Muscle of back (tissue), 11 donors: Measurements from ENCODE around the gene C15orf61. TPM values are rescaled to one million over a fixed set of nuclear protein-coding genes. Genes with fewer than 3 reads are reported as not detected.

Source experiments
- DNase-seq, 3 donors: peaks; one replicate each; pipeline versions ENCODE4 v3.0.0 to v3.0.0-alpha.2; 2013
- polyA plus RNA-seq, 10 donors: library from polyadenylated mRNA; unstranded; fragments of 120-200 nt; gene quantifications; one replicate each; pipeline ENCODE4 v1.2.1, GENCODE V29; 2013; ENCODE audit not compliant: insufficient read length in 10 of 10

Gene C15orf61
- polyA plus RNA-seq, 10 donors: 6.4 to 8.8 (median 7.6) TPM

DNA sequence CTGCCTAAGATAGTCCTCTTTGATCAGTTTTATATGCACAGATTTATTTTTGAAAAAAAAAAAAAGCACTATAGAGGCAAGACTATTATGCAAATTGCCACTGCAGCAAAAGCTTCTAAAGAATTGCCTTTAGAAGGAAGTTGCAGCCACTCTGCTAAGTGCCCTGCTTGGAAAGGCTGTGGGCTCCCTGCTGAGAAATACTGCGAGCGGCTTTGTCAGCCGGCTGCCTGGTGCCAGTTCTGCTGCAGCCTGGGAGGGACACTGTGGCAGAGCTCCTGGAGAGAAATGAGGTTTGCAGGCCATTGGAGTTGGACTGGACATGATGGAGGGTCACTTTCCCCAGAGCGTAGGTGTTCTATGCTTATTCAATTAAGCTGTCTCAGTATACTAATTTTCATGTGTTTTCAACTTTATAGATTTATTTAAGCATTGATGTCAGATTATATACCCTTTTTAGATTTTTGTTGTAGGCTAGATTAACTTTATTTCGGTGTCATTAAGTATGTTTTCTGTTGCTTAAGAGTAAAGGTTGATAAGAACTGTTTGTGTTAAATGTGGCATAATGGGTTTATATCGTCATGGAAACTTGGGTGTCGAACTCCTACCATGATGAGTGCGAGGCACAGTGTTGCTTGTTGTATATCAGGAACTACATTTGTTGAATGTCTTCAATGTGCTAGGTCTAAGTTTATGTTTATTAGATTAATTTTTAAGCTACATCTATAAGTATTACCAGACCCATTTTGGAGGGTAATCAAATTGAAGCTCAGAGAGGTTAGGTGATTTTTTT, 28.1 kb downstream of the C15orf61 start:
- DNase-seq: peak; percentile 30 to 44 (median 36)

DNA sequence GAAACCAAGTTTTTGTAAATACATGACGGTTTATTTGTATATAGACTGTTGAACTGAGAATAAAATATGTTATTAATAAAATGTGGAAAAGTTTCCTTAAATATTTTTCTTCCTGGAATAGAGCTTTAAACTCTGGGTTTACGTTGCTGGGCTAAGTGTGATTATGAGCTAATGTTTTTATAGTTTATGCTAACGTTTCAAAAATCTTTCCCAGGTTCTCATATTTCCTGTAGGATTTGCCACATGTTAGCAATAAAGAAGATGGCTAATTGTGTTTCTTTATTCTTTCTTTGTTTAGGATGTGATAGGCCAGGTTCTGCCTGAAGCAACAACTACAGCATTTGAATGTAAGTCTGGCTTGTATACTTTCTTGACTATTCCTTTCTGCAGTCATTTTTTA, 28.8 kb downstream of the C15orf61 start:
- DNase-seq: no peak

DNA sequence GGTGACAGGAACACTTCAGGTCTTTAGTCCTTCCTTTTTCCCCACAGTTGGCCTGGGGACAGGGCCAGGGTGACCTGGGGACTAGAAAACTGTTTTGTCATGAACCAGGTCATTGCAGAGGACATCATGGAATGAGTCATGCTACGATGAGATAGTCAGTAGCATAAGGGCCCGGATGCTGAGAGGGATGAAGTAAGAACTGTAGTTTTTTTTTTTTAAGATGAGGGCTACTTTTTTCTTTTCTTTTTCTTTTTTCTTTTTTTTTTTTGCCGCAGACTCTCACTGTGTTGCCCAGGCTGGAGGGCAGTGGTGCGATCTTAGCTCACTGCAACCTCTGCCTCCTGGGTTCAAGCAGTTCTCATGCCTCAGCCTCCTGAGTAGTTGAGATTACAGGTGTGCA, 29.6 kb downstream of the C15orf61 start:
- DNase-seq: no peak

DNA sequence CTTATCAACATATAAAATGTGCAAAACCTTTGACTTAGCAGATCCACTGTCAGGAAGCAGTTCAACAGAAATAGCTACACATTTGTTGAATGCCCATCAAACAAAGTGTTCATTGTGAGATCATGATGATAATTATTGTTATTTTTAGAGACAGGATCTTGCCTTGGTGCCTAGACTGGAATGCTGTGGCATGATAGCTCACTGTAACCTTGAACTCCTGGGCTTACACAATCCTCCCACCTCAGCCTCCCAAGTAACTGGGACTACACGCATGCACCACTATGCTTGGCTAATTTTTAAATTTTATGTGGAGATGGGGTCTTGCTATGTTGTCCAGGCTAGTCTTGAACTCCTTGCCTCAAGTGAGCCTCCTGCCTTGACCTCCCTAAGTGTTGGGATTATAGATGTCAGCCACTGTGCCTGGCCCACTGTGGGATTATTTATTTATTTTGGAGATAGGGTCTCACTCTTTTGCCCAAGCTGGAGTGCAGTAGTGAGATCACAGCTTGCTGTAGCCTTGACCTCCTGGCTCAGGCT, 30.3 kb downstream of the C15orf61 start:
- DNase-seq: no peak

DNA sequence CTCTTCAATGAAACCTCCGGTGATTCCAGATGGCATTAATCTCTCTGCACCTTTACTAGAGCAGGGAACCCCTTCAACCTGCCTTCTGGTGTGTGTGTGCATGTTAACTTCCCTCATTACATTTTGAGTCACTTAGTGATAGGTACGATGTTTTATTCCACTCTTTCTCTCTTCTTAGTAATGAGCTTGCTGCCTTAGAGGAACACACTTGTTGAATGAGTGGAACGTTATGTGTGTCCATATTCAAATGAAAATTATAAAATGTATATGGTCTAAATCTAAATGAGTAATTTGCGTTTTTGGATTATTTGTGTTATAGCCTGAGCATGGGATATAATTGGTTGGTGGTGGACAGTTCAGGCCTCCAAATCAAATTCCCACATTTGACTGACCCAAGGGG, 33.6 kb downstream of the C15orf61 start:
- no peak for DNase-seq

DNA sequence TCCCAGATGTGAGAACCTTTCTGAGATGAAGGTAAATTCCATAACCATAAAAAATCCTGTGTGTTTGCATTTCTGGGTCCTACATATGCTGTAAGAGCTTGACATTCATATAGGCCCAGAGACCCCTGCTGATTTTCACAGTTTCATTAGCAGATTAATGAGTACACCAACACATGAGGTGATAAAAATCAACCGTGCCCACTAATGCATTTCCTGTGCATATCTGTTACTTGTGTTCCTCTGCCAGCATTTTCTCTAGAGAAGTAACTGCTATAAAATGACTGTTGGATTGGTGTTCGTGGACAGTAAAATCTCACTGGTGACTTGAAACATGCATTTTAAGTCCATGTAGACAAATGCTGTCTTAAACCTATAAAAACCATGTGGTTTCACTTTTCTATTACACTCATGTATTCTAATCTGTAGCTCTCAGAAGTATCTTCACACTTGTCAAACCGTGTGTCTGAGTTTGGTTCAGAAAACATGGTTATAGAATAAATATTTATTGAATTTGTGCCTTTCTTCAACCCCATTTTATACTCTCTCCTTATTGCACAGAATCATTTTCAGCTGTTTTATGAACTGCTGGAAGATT, 36.1 kb downstream of the C15orf61 start:
- no peak for DNase-seq

DNA sequence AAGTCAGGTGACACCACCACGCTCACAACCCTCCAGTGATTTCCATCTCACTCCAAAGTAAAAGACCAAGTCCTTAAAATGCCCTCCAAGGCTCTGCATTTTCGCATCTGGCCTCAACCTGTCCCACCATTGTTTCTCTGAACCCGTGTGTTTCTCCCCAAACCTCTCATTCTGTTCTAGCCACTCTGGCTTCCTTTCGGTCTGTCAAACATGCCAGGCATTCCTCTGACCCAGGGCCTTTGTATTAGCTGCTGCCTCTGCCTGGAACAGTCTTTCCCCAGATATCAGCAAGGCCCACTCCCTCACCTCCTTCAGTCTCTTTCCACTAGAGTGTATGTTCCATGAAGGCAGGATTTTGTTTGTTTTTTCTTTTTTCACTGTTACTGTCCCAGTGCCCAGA, 37.6 kb downstream of the C15orf61 start:
- DNase-seq: no peak

DNA sequence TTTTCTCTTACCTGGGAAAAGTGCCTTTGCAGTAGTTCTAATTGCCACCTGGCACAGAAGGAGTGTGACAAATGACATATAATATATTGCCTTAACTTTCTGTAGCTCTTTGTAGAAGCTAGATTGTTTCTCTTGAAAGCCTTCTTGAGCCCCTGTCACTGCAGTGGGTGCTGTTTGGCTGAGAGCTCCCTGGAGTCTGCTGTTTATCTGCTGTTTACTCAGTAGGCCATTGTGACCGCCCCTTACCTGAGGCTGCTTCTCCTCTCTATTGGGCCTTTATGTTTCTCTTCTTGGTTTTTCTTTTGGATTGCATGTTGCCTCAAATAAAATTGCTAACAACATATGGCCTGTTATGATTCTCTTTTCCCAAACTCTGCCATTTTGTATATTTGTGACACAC, 38.2 kb downstream of the C15orf61 start:
- no peak for DNase-seq

DNA sequence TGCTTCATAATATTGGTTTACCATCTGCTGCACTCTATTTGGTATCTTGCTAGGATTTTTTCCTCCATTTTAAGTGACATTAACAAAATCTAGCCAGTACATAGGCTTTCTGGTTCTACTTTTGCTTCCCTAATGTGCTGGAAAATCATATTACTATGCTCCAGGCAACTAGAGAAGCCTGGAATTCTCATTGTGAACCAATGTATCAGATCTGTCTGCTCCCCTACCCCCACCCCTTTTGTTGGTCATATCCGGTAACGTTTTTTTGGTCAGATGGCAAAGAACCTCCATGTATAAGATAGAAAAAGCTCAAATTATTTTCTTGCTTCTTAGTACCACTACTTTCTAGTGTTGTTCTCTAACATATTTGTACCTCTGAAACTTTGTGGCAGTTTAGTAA, 38.6 kb downstream of the C15orf61 start:
- no peak for DNase-seq

DNA sequence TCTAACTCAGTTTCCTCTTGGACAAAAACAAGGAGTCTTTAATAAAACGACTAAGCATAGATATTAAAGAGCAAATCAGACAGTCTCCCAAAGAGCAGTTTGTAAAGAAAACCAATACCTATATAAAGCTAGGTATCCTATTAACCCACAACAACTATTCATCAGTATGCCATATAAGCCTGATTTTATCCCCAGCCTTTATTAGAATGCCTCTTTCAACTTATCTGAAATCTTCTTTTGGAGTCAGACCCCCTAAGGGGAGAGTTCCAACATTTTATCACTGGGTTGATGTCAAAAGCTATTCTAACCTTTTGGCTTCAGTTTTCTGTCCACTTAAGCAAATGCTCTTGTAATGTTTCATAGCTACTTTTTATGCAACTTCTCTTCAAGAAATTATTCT, 39.4 kb downstream of the C15orf61 start:
- DNase-seq: no peak

DNA sequence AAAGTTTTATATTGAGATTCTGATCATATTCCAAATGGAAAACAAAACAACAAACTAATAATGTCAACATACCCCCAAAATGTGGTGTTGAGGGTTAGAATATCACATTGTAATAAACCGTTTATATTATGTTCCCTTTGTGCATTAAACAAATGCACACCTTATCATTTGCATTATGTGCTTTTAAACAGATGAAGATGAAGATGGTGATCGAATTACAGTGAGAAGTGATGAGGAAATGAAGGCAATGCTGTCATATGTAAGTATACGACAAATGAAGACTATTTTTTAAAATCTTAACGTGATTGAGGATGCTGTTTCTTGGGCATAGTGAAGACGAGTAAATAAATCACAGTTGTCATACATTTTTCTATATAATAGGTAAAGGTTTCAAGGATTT, 42.2 kb downstream of the C15orf61 start:
- DNase-seq: no peak

DNA sequence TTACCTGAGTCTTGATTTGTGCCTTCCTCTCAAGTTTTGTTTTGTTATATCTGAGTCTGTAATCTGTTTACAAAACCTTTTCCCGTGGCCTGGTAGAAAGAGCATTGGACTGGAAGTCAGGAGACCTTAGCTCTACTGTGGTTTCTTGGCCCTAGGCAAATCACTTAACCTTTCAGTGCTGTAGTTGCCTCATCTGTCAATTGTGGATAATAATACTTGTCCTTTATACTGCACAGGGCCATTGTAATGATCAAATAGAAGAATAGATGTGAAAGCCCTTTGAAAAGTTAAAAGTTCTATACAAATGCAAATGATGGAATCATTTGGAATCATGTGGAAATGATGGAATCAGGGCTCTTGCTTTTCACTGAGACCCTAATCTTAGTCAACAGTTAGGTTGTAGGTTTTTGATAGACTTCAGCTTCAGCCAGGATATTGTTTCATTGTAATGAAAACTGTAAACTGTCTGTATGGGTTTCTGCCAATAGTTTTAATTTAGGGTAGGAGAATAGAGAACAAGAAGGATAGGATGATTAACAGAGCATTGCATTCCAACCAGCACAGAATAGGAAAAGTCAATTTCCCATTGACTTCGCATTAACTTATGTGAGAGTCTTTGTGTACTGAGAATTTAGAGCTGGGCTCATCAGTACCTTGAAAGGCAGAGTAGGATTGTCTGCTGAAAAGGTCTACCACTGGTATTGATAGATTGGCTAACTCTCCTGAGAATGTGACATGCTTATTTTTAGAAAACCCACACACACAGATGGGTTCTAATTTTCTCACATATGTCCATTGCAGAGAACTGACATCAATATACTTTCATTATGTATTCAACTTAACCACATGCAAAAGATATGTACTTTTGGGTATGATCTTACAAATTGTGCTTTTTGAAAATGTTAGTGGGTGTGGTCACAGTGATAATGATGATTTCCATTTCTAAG, 43.4 kb downstream of the C15orf61 start:
- DNase-seq: no peak

DNA sequence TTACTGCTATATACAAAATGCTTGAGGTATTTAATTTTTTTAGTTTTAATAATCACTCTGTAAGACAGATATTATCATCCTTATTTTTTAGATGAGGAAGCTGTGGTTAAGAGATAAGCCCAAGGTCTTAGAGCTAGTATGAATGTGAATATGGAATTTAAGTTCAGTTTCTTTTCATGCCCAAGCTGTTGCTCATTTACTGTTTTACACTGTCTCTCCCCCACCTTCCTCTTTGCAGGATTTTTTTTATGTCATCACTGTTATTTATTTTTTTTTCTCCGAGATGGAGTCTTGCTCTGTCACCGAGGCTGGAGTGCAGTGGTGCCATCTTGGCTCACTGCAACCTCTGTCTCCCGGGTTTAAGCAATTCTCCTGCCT, 44.0 kb downstream of the C15orf61 start:
- no peak for DNase-seq

DNA sequence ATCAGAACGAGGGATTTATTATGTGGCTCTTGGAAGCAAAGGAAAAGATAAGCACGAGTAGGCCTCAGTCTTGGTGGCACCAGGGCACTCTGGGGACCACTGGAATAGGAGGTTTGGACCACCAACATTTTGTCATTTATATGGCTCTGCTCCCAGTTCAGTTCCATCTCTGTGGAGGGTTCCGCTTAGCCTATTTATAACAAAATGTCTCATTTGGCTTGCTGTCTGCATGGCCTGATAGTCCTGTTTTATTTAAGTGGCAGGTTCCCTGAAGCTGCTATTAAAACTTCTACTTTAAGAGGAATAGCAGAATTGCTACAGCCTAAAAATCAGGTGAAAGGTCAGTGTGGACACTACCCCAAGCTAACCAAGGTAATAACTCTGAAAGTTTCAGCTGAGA, 48.7 kb downstream of the C15orf61 start:
- no peak for DNase-seq

DNA sequence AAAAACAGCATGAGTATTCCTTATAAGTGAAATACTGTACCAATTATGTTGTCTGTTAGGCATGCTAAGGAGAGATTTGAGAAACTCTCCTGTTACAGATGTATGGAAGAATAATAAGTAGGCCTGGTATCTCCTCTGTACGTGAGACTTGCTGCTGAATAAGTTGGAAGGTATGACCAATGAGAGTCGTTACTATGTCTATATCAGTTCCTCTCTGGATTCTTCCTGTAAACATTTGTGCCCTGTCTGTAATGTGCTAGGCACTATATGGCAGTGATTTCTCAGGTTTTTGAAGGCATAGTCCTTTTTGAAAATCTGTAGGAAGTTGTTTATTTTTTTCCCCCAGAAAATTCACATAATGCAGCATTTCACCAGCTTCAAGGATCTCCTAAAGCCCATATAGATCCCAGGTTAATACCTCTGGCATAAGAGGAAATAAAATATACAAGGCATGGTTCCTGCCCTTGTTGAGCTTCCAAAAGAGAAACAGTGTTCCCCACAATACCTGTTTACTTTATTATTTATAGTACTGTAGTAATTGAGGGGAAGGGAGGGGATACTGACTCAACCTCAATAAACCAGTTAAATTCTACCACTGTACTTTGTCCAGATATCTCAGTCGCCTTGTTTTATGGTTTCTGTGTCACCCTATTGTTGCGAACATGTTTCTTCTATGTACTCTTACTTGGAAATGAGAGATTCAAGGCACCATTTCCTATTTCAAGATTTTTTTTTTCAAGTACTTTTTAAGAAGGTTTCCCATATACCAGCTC, 50.1 kb downstream of the C15orf61 start:
- DNase-seq: no peak

DNA sequence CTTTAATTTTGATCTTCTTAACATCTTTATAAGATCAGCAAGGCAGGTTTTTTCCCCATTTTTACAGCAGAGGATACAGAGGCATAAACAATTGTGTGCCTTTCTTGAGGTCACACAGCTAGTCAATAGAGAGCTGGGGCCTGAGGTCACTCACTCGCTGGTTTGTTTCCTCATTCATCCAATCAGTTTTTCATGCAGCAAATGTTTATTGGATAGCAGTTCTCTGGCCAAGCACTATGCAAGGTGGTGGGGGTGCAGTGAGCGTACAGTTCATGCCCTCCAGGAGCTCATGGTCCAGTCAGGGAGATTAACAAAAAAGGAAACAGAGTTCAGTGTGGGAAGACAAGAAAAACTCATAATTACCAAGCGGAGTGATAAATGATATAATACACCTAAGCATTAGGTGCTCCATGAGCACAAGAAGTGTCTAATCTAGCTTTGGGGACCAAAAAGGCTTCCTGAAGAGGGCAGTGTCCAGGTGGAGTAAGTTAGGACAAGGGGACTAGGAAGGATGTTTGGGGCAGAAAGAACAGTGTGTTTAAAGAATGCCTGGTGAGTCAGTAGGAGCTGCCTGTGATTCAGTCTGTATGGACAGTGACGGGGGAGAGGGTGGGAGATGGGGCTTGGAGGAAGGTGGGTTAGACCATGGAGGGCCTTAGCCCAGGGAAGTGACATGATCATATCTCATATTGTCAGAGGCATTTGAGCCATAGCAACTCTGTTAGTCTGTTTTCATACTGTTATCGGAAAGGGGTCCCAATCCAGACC, 50.9 kb downstream of the C15orf61 start:
- no peak for DNase-seq

DNA sequence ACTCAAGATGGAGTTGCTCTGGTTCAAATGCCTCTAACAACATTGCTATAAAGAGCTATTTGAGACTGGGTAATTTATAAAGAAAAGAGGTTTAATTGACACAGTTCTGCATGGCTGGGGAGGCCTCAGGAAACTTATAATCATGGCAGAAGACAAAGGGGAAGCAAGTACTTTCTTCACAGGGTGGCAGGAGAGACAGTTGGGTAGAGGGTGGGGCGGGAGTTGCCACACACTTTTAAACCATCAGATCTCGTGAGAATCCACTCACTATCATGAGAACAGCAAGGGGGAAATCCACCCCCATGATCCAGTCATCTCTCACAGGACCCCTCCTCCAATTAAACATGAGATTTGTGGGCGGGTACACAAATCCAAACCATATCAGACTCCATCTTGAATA, 52.3 kb downstream of the C15orf61 start:
- no peak for DNase-seq

DNA sequence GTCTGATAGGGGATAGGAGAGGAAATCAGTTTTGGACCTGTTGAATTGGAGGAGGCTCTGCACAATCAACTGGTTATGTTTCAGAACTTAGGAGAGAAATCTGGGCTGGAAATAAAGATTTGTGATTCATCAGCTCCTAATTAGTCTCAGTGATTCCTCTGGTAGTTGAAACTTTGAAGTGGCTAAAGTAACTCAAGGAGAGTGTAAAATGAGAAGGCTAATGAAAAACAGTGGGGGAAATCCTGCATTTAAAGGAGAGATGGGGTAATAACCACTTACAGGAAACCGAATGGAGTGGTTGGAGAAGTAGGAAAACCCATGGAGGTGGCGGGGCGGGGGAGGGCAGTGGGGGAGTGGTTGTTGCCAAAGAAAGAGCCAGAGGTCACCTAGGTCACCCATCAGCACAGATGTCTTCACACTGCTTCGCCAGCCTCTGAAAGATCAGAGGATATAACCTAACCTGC, 54.1 kb downstream of the C15orf61 start:
- DNase-seq: no peak

DNA sequence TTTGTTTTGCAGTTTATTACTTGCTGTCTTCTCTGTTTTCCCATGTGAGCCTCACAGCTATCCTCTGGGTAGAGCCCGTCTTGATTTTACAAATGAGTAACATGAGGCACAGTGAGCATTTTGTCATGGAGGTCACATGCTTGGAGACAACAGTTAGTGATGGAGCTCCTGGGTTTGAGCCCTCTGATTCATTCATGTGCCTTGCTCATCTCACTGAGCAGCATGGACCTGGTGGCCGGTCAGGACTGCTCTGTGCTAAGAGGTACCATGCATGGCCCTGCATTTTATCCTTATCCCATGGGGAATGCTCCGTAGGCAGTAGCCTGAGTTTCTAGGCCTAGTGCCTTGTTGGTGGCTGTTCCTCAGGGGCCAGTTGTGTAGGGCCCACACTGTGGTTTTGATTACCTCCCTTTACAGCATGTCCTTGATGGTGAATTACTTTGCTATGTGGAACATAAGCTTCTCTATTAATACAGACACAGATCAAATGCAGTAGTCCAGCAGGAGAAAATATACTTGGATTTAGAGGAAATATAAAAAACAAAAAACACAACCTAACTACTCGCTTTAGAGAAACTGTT, 57.2 kb downstream of the C15orf61 start:
- DNase-seq: no peak

DNA sequence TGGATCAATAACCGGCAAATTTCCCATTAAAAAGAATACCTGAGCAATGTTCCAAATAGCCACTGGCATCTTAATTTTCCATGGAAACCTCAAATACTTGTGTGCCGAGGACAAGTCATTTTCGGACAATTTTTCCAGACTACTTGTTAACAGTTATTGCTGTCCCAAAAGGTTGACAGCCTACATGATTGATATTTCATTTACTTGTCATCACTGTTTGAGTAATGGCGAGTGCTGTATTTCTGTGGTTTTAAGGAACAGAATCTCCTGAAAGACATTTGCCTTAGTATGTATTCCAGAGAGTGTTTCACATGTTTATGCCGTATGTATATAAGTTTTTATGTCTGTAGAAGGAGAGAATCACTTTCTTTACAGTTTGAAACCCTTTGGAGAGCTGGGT, 58.2 kb downstream of the C15orf61 start:
- no peak for DNase-seq
